ENCODE measurements around the gene SPAG17. TPM values are rescaled to one million over a fixed set of nuclear protein-coding genes. Genes with fewer than 3 reads are reported as not detected.

The SPAG17 gene
- polyA plus RNA-seq, 1 experiment, result not detected

- CTCF ChIA-PET, result no interaction called here
- TF ChIP-seq CTCF (IDR thresholded peaks at IDR 0.05; ENCODE audit: low read depth, low read length), result no peak
Measured at GRCh38 chr1:118115567-118116295, 69.3 kb downstream of the SPAG17 start.

GRCh38 chr1:118113261-118113660, 71.8 kb downstream of the SPAG17 start:
- Histone ChIP-seq H3K4me3 (ENCODE audit: low read depth, low read length) (no peak overlapping the region), H3K9me3 (ENCODE audit: control insufficient read depth, insufficient read depth, low read length) (no peaks in the 10 kb centered on the region), H3K27ac (ENCODE audit: low read depth, low read length) (no peak overlapping the region), H3K27me3 (ENCODE audit: control insufficient read depth, insufficient read depth, low read length) (no peaks in the 10 kb centered on the region)
- TF ChIP-seq CTCF (IDR thresholded peaks at IDR 0.05; ENCODE audit: low read depth, low read length), result no peak
- ChIA-PET CTCF (interaction anchor here (0.6 kb wide), 1 partner anchor 37 kb away, joined by 3 read pairs; no protein-coding TSS in a partner anchor), POLR2A (no interaction called here)
- no peak for DNase-seq (ENCODE audit: low read depth, low spot score)

More at GRCh38 chr1:118115567-118116295, 69.3 kb downstream of the SPAG17 start:
- H3K27ac ChIP-seq (ENCODE audit: low read depth, low read length), result no peak overlapping the region
- no peaks in the 10 kb centered on the region for H3K9me3 ChIP-seq (ENCODE audit: control insufficient read depth, insufficient read depth, low read length)
- H3K4me3 ChIP-seq (ENCODE audit: low read depth, low read length), result no peak overlapping the region
- no peak for DNase-seq (ENCODE audit: low read depth, low spot score)
- no peaks in the 10 kb centered on the region for H3K27me3 ChIP-seq (ENCODE audit: control insufficient read depth, insufficient read depth, low read length)
- POLR2A ChIA-PET, result no interaction called here

- H3K27ac ChIP-seq (ENCODE audit: low read depth, low read length), result no peak overlapping the region
- no peak overlapping the region for H3K4me3 ChIP-seq (ENCODE audit: low read depth, low read length)
- H3K9me3 ChIP-seq (ENCODE audit: control insufficient read depth, insufficient read depth, low read length), result no peaks in the 10 kb centered on the region
- no peaks in the 10 kb centered on the region for H3K27me3 ChIP-seq (ENCODE audit: control insufficient read depth, insufficient read depth, low read length)
- no peak for DNase-seq (ENCODE audit: low read depth, low spot score)
- ChIA-PET POLR2A (no interaction called here), CTCF (no interaction called here)
- no peak for TF ChIP-seq CTCF (IDR thresholded peaks at IDR 0.05; ENCODE audit: low read depth, low read length)
Measured at GRCh38 chr1:118110580-118110979, 74.4 kb downstream of the SPAG17 start.

GRCh38 chr1:118104951-118105350, 80.1 kb downstream of the SPAG17 start:
- POLR2A ChIA-PET, result interaction anchor here (0.6 kb wide), 1 partner anchor 316 kb away, joined by 3 read pairs; no protein-coding TSS in a partner anchor
- CTCF ChIA-PET, result no interaction called here
- Histone ChIP-seq H3K27me3 (ENCODE audit: control insufficient read depth, insufficient read depth, low read length) (no peaks in the 10 kb centered on the region), H3K9me3 (ENCODE audit: control insufficient read depth, insufficient read depth, low read length) (no peaks in the 10 kb centered on the region), H3K27ac (ENCODE audit: low read depth, low read length) (no peak overlapping the region), H3K4me3 (ENCODE audit: low read depth, low read length) (no peak overlapping the region)
- TF ChIP-seq CTCF (IDR thresholded peaks at IDR 0.05; ENCODE audit: low read depth, low read length), result no peak
- DNase-seq (ENCODE audit: low read depth, low spot score), result no peak

- no peak for DNase-seq (ENCODE audit: low read depth, low spot score)
- no peak overlapping the region for H3K4me3 ChIP-seq (ENCODE audit: low read depth, low read length)
- CTCF ChIA-PET, result no interaction called here
- H3K9me3 ChIP-seq (ENCODE audit: control insufficient read depth, insufficient read depth, low read length), result no peaks in the 10 kb centered on the region
- POLR2A ChIA-PET, result no interaction called here
- no peak overlapping the region for H3K27ac ChIP-seq (ENCODE audit: low read depth, low read length)
- peaks cover 4% of the 10 kb centered on the region for H3K27me3 ChIP-seq (ENCODE audit: control insufficient read depth, insufficient read depth, low read length)
- no peak for TF ChIP-seq CTCF (IDR thresholded peaks at IDR 0.05; ENCODE audit: low read depth, low read length)
Measured at GRCh38 chr1:118102445-118102844, 82.6 kb downstream of the SPAG17 start.

Data from AG04450 (cell line).